SJCRH30 (cell line): ENCODE measurements around the gene DNAH12. TPM values are rescaled to one million over a fixed set of nuclear protein-coding genes. Genes with fewer than 3 reads are reported as not detected.
"Not testable (repeated sequence)": the region's sequence is repeated elsewhere in the genome, so short reads cannot be mapped to it uniquely, and the experiment has no call there.

Experiments used
- DNase-seq, 2 experiments: peaks; one replicate each; pipeline ENCODE4 v3.0.0-alpha.2; 2015 to 2020
- H3K27ac ChIP-seq: fragments of 250-450 bp; sonication (Bioruptor Pico); 2 replicates; pipeline ENCODE4 v1.5.1; 2020; ENCODE audit warnings: mild to moderate bottlenecking, moderate library complexity
- H3K27me3 ChIP-seq: fragments of 250-450 bp; sonication (Bioruptor Pico); 2 replicates; pipeline ENCODE4 v1.5.1; 2020; ENCODE audit warnings: mild to moderate bottlenecking, moderate library complexity
- H3K36me3 ChIP-seq: fragments of 250-450 bp; sonication (Bioruptor Pico); 2 replicates; pipeline ENCODE4 v1.5.1; 2020; ENCODE audit warnings: mild to moderate bottlenecking, moderate library complexity
- H3K4me1 ChIP-seq: fragments of 250-450 bp; sonication (Bioruptor Pico); 2 replicates; pipeline ENCODE4 v1.5.1; 2020; ENCODE audit warnings: mild to moderate bottlenecking, moderate library complexity
- H3K4me3 ChIP-seq: fragments of 250-450 bp; sonication (Bioruptor Pico); 2 replicates; pipeline ENCODE4 v1.5.1; 2020; ENCODE audit warnings: mild to moderate bottlenecking, moderate library complexity
- H3K9me3 ChIP-seq: fragments of 250-450 bp; sonication (Bioruptor Pico); replicated peaks from 2 replicates; pipeline ENCODE4 v1.5.1; 2020; ENCODE audit warnings: mild to moderate bottlenecking, moderate library complexity
- total RNA-seq: library from RNA; depleted of rRNA; stranded (reverse); fragments of >200 nt; shearing (Covaris generic); gene quantifications from 2 replicates; pipeline ENCODE4 v1.2.3, GENCODE V29; 2014

DNAH12 gene
- total RNA-seq, 1 experiment from 2014 or later = 1.4 TPM

DNA sequence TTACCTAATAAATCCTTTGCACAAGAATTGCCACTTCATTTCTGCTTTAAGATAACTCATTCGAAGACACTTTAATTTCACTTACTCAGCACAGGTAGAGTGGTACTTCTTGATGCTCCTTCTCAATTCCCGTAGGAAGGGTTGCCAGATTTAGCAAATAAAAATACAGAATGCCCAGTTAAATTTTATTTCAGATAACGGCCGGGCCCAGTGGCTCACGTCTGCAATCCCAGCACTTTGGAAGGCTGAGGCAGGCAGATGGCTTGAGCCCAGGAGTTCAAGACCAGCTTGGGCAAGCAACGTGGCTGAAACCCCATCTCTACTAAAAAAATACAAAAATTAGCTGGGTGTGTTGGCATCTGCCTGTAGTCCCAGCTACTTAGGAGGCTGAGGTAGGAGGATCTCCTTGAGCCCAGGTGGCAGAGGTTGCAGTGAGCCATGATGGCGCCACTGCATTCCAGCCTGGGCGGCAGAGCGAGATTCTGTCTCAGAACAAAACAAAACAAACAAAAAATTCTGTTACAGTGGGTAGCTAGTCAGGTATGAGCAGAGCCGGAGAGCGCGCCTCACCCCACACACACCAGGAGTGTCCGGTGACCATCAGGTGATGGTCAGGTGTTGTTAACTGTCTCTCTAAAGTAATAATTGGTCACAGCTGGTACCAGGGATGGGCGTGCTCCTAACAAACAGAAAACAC is 92.8 kb downstream of the DNAH12 start:
- Histone ChIP-seq H3K27me3 (no peaks in the 10 kb centered on the region), H3K36me3 (no peaks in the 10 kb centered on the region), H3K4me1 (peaks cover 9% of the 10 kb centered on the region), H3K9me3 (no peaks in the 10 kb centered on the region), H3K27ac (peak overlapping the region; percentile 81), H3K4me3 (no peak overlapping the region)
- no peak for DNase-seq

DNA sequence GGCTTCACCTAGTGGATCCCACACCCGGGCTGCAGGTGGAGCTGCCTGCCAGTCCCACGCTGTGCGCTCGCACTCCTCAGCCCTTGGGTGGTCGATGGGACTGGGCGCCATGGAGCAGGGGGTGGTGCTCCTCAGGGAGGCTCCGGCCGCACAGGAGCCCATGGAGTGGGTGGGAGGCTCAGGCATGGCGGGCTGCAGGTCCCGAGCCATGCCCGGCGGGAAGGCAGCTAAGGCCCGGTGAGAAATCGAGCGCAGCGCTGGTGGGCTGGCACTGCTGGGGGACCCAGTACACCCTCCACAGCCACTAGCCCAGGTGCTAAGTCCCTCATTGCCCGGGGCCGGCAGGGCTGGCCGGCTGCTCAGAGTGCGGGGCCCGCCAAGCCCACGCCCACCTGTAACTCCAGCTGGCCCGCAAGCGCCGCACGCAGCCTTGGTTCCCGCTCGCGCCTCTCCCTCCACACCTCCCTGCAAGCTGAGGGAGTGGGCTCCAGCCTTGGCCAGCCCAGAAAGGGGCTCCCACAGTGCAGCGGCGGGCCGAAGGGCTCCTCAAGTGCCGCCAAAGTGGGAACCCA is 94.8 kb downstream of the DNAH12 start:
- H3K27ac ChIP-seq, H3K36me3 ChIP-seq, DNase-seq, H3K4me3 ChIP-seq, H3K27me3 ChIP-seq, H3K4me1 ChIP-seq, H3K9me3 ChIP-seq: not testable (repeated sequence)

DNA sequence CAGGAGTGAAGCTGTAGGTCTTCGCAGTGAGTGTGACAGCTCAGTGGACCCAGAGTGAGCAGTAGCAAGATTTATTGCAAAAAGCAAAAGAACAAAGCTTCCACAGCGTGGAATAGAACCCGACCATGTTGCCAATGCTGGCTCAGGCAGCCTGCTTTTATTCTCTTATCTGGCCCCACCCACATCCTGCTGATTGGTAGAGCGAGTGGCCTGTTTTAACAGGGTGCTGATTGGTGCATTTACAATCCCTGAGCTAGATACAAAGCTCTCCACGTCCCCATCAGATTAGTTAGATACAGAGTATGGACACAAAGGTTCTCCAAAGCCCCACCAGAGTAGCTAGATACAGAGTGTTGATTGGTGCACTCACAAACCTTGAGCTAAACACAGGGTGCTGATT is 95.7 kb downstream of the DNAH12 start:
- H3K9me3 ChIP-seq, H3K4me3 ChIP-seq, H3K4me1 ChIP-seq, H3K36me3 ChIP-seq, H3K27ac ChIP-seq, DNase-seq, H3K27me3 ChIP-seq: not testable (repeated sequence)

DNA sequence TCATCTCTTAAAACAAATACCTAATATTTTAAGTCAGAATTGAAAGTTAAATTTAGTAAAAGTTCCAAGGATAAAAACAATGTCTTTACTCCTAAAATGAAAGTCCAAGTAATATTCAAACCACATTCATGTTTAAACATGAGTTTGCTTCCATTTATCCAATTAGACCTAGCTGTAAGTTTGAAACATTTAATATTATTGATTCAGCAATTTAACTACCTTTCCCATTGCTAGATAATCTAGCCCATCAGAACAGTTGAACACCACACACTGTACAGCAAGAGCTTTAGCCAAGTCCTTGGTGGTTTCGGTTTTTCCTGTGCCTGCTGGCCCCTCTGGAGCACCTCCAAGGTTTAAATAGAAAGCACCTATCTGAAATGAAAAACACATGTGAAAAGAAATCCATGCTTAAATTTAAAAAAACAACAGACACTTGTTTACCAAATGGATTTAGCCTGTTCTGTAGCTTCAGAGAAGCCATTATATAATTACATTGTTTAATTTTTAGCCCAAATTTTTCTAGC is 97.8 kb downstream of the DNAH12 start:
- H3K4me1 ChIP-seq = peaks cover 9% of the 10 kb centered on the region
- no peaks in the 10 kb centered on the region for H3K27me3 ChIP-seq
- no peaks in the 10 kb centered on the region for H3K36me3 ChIP-seq
- H3K9me3 ChIP-seq = no peaks in the 10 kb centered on the region
- no peak overlapping the region for H3K27ac ChIP-seq
- H3K4me3 ChIP-seq = no peak overlapping the region
- DNase-seq = no peak

DNA sequence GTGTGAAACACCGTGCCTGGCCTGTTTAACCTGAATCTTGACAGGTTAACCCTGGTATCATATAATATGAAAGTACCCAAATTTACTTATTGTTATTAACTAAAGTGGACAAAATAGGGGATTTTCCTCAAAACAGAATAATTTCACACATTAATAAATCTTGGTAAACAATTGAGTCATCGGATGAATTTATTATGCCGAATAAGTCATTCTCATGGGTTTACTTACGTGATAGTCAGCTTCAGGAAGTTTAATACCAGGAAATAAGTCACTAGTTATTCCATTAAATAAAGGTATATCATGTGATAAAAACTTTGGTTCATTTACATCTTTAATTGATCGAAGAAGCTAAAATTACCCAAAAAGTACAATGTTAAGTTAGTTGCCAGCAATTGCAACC is 99.7 kb downstream of the DNAH12 start:
- H3K27me3 ChIP-seq = no peaks in the 10 kb centered on the region
- no peak for DNase-seq
- H3K4me3 ChIP-seq = no peak overlapping the region
- no peaks in the 10 kb centered on the region for H3K4me1 ChIP-seq
- no peak overlapping the region for H3K27ac ChIP-seq
- no peaks in the 10 kb centered on the region for H3K36me3 ChIP-seq
- H3K9me3 ChIP-seq = no peaks in the 10 kb centered on the region

DNA sequence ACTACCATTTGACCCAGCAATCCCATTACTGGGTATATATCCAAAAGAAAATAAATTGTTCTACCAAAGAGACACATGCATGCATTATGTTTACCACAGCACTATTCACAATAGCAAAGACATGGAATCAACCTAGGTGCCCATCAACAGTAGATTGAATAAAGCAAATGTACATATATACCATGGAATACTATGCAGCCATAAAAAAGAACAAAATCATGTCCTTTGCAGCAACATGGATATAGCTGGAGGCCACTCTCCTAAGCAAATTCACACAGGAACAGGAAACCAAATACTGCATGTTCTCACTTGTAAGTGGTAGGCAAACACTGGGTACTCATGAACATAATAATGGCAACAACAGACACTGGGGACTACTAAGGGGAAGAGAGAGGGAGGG is 104.0 kb downstream of the DNAH12 start:
- not testable (repeated sequence) for H3K27ac ChIP-seq, H3K27me3 ChIP-seq, H3K9me3 ChIP-seq, DNase-seq, H3K36me3 ChIP-seq, H3K4me1 ChIP-seq, H3K4me3 ChIP-seq

DNA sequence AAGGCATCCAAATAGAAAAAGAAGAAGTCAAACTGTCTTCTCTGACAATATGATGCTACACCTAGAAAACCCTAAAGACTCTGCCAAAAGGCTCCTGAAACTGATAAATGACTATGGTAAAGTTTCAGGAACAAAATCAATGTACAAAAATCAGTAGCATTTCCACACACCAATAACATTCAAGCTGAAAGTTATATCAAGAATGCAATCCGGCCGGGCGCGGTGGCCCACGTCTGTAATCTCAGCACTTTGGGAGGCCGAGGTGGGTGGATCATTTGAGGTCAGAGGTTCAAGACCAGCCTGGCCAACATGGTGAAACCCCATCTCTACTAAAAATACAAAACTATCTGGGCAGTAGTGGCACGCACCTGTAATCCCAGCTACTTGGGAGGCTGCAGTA is 105.7 kb downstream of the DNAH12 start:
- H3K27ac ChIP-seq, H3K27me3 ChIP-seq, H3K4me3 ChIP-seq, H3K9me3 ChIP-seq, DNase-seq, H3K4me1 ChIP-seq, H3K36me3 ChIP-seq: not testable (repeated sequence)

DNA sequence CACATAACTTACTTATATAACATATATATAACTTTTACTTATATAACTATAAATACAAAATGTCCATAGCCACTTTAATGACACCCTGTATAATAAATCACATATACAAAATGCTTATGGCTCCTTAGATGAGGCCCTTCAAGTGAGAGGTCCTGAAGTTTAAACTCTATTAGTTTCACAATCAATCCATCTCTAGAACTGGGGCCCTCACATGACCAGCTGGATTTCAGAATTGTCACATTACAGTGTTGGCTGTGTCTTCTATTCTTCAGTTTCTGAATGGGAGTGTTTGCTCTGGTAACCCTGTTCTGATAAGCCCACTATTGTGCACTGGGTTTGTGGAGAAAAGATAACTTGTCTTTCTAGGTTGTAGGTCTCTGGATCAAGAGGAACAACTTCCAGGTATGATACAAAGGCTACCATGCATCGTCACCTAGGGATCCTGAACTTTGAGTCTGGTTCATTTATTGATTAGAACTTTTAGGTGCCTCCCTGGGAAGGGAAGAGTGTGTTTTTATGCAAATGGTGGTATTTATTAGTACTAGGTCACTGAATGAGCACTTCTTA is 107.9 kb downstream of the DNAH12 start:
- no peaks in the 10 kb centered on the region for H3K4me1 ChIP-seq
- no peak for DNase-seq
- H3K27me3 ChIP-seq = no peaks in the 10 kb centered on the region
- no peak overlapping the region for H3K4me3 ChIP-seq
- H3K9me3 ChIP-seq = no peaks in the 10 kb centered on the region
- no peaks in the 10 kb centered on the region for H3K36me3 ChIP-seq
- no peak overlapping the region for H3K27ac ChIP-seq

DNA sequence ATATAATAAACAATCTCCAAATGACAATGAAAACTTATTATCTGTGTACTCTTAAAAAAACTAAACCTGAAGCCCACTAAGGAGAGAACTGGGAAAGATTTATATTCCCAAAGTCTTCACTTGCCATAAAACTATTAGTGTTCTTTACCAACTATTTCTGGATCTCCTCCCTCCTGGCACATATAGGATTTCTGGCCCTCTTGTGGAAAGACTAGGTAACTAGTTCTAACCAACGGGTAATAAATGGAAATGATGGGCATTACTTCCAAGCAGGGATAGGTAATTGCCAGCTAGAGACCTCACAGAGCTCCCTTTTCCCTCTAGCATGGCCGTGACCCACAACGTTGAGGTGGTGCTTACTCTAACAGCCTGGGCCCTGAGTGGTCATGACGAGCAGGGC is 110.1 kb downstream of the DNAH12 start:
- no peaks in the 10 kb centered on the region for H3K4me1 ChIP-seq
- DNase-seq = peak in 1 of 2 experiments; percentile 49
- no peaks in the 10 kb centered on the region for H3K9me3 ChIP-seq
- H3K27ac ChIP-seq = no peak overlapping the region
- H3K4me3 ChIP-seq = no peak overlapping the region
- no peaks in the 10 kb centered on the region for H3K36me3 ChIP-seq
- H3K27me3 ChIP-seq = no peaks in the 10 kb centered on the region

DNA sequence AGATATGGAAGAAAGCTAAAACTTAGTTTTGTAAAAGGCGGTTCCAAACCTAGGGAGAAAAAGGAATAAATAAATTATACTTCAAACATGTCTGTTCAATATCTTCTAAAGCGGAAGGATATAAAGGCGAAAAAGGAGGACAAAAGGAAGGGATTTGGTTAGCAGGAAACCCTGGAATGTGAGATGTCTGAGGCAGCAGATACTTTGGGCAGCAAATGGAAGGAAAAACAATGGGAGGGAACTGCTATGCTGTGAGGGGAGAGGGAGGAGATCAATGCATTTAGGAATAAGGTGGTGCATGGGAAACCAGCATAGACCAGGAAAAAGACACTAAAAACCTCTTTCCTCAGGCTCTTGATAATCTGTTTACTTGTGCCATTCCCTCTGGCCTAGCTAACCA is 120.8 kb downstream of the DNAH12 start:
- no peaks in the 10 kb centered on the region for H3K27me3 ChIP-seq
- no peak overlapping the region for H3K27ac ChIP-seq
- H3K9me3 ChIP-seq = no peaks in the 10 kb centered on the region
- H3K4me3 ChIP-seq = no peak overlapping the region
- no peak for DNase-seq
- no peaks in the 10 kb centered on the region for H3K4me1 ChIP-seq
- no peaks in the 10 kb centered on the region for H3K36me3 ChIP-seq

DNA sequence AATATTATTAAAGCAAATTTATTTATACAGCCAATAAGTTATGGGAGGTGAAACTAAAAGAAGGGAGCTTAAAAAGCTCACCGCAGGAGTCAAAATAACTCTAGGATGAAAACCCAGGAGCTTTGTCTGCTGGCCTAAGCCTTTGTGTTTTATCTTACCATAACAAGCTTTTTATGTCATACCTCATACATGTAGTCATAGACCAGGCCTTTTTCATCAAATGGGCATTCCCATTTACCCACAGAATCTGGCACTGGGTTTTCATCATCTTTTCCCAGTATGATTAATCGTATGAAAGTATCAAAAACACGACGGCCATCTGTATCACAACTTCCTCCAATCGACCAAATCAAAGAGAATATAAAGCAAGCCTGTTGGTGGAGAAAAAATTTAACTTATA is 122.8 kb downstream of the DNAH12 start:
- H3K27me3 ChIP-seq = no peaks in the 10 kb centered on the region
- H3K4me1 ChIP-seq = no peaks in the 10 kb centered on the region
- no peak overlapping the region for H3K27ac ChIP-seq
- no peak for DNase-seq
- H3K36me3 ChIP-seq = no peaks in the 10 kb centered on the region
- no peak overlapping the region for H3K4me3 ChIP-seq
- no peaks in the 10 kb centered on the region for H3K9me3 ChIP-seq

DNA sequence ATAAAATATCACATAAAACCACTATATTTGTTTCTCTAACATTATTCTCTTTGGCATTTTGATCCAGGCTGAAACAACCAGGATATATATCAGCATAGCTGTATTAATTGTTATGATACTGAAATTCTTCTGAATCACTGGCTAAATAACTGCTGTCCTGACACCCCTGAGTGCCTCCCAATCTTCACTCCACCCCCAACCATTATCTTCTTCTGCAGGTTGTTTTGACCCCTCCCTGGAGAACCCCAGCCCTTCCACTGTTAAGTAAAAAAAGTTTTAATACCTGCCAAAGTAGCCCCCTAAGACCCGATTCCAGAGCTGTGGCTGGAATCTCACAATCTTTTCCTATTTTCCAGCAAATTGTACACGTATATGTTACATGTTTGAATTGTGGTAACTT is 124.1 kb downstream of the DNAH12 start:
- Histone ChIP-seq H3K27me3 (no peaks in the 10 kb centered on the region), H3K4me3 (no peak overlapping the region), H3K9me3 (no peaks in the 10 kb centered on the region), H3K4me1 (no peaks in the 10 kb centered on the region), H3K36me3 (no peaks in the 10 kb centered on the region), H3K27ac (no peak overlapping the region)
- no peak for DNase-seq

DNA sequence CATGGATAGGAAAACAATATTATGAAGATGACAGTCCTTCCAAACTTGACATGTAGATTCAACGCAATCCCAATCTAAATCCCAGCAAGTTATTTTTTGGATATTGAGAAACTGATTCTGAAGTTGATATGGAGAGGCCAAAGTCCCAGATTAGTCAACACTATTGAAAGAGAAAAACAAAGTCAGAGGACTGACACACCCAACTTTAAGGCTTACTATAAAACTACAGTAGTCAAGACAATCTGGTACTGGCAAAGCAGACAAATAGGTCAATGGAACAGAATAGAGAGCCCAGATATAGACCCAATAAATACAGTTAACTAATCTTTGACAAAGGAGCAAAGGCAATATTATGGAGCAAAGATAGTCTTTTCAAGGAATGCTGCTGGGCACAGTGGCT is 132.4 kb downstream of the DNAH12 start:
- no peaks in the 10 kb centered on the region for H3K4me1 ChIP-seq
- H3K9me3 ChIP-seq = no peaks in the 10 kb centered on the region
- no peak for DNase-seq
- no peaks in the 10 kb centered on the region for H3K27me3 ChIP-seq
- H3K36me3 ChIP-seq = no peaks in the 10 kb centered on the region
- no peak overlapping the region for H3K4me3 ChIP-seq
- no peak overlapping the region for H3K27ac ChIP-seq

DNA sequence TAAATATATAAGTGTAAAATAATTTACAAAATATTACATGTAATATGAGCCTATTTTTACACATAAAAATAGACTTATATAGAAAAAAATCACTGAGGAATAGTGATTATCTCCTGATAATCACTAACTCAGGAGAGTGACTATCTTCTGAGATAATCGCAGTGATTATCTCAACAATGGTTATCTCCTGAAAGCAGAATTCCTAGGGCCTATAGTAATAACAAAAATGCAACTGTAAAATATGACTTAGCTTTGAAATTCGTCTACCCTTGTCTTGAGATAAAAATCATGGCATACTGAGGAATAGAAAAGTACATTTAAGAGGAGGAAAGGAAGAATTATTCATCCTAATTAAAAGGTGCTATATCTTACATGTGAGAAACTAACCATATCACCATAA is 134.7 kb downstream of the DNAH12 start:
- H3K36me3 ChIP-seq = no peaks in the 10 kb centered on the region
- no peaks in the 10 kb centered on the region for H3K9me3 ChIP-seq
- H3K27ac ChIP-seq = no peak overlapping the region
- no peak for DNase-seq
- no peaks in the 10 kb centered on the region for H3K27me3 ChIP-seq
- no peaks in the 10 kb centered on the region for H3K4me1 ChIP-seq
- H3K4me3 ChIP-seq = no peak overlapping the region

DNA sequence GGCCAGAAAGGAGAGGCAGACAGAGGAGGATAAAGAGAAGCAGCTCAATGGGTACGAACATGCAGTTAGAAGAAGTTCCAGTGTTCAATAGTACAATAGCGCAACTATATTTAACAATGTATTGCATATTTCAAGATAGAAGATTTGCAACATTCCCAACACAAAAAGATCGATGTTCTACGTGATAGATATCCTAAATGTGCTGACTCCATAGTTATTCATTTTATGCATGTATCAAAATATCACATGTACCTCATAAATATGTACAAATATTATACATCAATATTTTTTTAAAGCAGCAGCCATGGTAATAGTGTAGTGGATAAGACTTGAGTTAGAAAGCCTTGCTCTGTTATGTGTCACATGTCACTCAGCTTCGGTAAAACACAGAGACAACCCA is 141.5 kb downstream of the DNAH12 start:
- Histone ChIP-seq H3K27ac (no peak overlapping the region), H3K4me1 (no peaks in the 10 kb centered on the region), H3K9me3 (no peaks in the 10 kb centered on the region), H3K4me3 (no peak overlapping the region), H3K36me3 (no peaks in the 10 kb centered on the region), H3K27me3 (no peaks in the 10 kb centered on the region)
- DNase-seq = no peak
